Activated effector memory CD4-positive, alpha-beta T cell treated with anti-CD3 and anti-CD28 coated beads, Interleukin-2, amount 50 U/mL, for 16 hours (primary cell): ENCODE data around the gene MAP2K6.

Source experiments
- DNase-seq: peaks from one replicate; pipeline ENCODE4 v3.0.0-alpha.2; 2020

MAP2K6 gene

GRCh38 chr17:69414408-69415274 lies at the start of gene MAP2K6:
MAP2K6 (plus strand) TSS chr17:69414697; CDS start chr17:69414985, 288 bp downstream.
- peak; percentile 91 for DNase-seq

GRCh38 chr17:69367298-69367697 lies 47.2 kb upstream of the MAP2K6 start:
- no peak for DNase-seq

GRCh38 chr17:69373069-69373468 lies 41.4 kb upstream of the MAP2K6 start:
- DNase-seq, result no peak

DNA sequence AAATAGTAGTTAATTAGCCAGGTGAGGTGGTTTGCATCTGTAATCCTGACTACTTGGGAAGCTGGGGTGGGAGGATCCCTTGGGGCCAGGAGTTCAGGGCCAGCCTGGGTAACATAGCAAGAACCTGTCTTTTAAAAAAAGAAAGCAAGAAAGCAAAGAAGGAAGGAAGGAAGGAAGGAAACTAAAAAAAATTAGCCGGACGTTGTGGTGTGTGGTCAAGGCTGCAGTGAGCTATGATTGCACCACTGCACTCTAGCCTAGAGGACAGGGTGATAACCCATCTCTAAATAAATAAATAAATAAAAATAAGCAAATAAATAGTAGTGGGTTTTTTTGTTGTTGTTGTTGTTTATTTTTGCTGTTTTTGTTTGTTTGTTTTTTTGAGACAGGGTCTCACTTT lies 39.3 kb upstream of the MAP2K6 start:
- no peak for DNase-seq

DNA sequence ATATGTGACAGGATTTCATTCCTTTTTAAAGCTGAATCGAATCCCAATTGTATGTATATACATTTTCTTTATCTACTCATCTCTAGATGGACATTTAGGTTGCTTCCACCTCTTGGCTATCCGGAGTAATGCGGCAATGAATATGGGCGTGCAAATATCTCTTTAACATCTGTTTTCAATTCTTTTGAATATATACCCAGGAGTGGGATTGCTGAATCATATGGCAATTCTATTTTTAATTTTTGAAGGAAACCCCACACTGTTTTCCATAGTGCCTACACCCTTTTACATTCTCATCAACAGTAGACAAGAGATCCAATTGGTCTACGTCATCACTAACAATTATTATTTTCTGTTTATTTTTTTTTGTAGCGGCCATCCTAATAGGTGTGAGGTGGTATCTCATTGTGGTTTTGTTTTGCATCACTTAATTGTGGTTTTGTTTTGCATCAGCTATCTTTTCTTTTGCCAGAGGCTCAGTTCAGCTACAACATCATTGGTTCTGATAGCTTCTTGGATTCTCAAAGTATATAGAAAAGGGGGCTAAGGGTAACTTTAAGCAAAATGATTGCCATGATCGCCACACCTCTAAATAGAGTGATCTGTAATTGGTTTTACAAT lies 25.6 kb upstream of the MAP2K6 start:
- no peak for DNase-seq

DNA sequence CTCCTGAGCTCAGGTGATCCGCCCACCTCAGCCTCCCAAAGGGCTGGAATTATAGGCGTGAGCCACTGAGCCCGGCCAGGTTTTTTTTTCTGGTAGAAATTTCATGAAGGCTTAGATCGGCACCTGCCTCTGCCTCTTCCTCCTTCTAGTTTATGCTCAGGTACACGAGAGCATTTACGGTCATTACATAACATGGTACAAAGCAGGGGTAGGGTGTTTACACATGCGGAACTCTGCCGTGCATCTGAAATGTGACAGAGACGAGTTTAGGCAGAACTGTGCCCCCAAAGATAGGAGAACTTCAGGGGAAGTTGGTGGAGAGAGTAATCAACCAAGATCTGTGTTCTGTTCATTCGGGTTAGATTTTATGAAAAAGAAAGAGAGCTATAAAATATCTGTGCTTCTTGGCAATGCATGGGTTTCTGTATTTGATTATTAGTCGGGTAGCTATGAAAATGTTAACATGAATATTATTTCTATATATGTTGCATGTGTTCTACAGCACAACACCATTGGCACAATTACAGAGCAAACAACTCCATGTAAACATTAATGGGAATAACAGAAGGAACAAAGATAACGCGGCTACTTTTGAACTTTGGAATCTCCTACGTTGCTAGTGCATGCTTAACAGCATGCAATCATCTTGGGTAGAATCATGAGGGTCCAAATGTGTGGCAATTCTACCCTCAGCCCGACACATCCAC lies 23.5 kb upstream of the MAP2K6 start:
- DNase-seq, result no peak

- DNase-seq, result no peak
Measured at GRCh38 chr17:69401251-69401650, 13.2 kb upstream of the MAP2K6 start.

DNA sequence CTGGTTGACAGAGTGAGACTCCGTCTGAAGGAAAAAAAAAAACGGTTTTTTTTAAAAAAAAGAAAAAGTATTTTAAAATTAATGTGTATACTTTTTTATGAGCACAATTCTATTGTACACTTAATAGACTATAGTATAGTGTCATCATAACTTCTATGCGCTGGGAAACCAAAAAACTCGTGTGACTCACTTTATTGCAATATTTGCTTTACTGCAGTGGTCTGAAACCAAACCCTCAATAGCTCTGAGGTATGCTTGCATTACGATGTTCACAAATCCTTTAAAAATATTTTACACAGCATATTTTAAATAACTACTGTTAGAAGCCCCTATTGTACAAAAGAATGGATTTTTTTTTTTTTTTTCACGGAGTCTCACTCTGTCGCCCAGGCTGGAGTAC lies 12.4 kb upstream of the MAP2K6 start:
- DNase-seq, result no peak

GRCh38 chr17:69404399-69404798 lies 10.1 kb upstream of the MAP2K6 start:
- DNase-seq, result no peak

DNA sequence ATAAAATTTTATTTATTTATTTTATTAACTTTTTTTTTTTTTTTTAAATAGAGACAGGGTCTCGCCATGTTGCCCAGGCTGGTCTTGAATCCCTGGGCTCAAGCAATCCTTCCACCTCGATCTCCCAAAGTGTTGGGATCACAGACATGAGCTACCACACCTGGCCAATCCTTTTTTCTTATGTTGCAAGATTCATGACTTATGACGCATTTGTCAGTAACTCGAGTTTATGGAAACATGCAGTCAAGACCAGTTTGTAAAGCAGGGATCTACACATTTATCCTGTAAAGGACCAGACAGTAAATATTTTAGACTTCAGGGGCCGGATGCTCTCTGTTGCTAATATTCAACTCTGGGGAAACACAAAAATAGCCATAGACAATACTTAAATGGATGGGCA lies 9.4 kb upstream of the MAP2K6 start:
- no peak for DNase-seq

GRCh38 chr17:69406941-69407340 lies 7.6 kb upstream of the MAP2K6 start:
- DNase-seq, result no peak

GRCh38 chr17:69407759-69408158 lies 6.7 kb upstream of the MAP2K6 start:
- no peak for DNase-seq

DNA sequence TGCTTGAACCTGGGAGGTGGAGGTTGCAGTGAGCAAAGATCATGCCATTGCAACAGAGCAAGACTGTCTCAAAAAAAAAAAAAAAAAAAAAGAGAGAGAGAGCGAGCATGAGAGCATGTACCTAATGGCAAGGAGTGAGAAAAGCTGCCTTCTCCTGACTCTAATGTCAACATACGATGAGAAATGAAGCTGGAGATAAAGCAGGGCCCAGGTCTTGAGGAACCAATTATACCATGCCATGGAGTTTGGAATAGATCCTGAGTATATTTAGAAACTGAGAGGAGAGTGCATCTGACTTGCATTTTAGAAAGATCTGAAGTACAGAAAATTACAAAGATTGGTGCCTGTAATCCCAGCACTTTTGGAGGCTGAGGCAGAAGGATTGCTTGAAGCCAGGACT lies 3.8 kb upstream of the MAP2K6 start:
- no peak for DNase-seq

- DNase-seq, result no peak
Measured at GRCh38 chr17:69411766-69412165, 2.7 kb upstream of the MAP2K6 start.

GRCh38 chr17:69412251-69412671 lies 2.2 kb upstream of the MAP2K6 start:
- DNase-seq, result no peak

- DNase-seq, result no peak
Measured at GRCh38 chr17:69415431-69415830, 934 bp downstream of the MAP2K6 start.

GRCh38 chr17:69417545-69418483 lies 3.3 kb downstream of the MAP2K6 start:
- DNase-seq, result no peak

- no peak for DNase-seq
Measured at GRCh38 chr17:69418535-69418934, 4.0 kb downstream of the MAP2K6 start.

DNA sequence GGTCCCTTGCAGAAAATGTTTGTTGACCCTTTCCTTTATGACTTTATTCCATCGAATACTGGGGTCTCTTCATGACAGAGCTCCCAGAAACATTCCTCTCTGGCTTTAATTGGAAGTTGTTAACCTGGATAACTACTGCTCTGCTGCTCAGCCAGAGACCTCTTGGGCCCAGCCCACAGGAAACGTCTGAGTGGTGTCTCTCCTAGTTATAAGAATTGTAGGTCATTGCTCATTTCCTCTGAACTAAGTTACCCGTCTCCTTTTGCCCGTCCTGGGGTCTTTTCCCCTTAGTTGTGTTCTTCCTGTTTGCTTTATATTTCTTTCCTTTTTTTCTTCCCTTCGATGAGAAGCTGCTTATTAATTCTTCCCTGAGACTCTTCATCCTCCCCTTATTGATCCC lies 9.0 kb downstream of the MAP2K6 start:
- DNase-seq, result no peak

DNA sequence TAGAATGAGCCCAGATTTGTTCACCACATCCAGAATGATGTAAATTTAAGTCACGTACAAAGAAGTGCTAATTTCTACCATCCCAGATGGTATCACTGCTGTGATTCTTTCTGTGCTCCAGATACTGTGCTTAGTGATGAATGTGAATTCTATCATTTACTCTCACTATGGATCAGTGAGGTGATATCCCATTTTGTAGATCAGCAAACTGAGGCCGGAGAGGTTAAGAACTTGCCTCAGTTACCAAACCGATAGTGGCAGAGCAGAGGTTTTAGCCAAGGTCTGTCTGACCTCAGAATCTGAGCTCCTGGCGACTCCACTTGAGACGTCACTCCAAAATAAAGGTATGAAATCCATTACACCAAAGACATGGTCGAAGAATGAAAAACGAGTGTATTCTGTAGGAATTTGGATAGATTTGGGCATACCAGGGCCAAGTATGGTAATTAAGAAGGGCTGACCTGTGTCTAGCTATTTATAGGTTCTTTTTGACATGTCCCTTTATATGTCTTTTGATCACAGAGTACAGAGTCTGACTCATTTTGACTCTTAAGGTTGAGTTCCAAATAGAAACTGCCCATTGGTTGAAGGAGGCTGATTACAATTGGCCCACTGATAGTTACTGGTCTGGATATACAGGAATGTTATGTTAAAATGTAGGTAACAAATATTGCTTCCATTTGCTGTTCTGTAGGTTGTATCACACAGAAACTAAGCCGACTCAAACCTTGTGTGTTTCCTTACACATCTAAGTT lies 10.0 kb downstream of the MAP2K6 start:
- no peak for DNase-seq

- DNase-seq, result no peak
Measured at GRCh38 chr17:69425978-69426377, 11.5 kb downstream of the MAP2K6 start.
